COR-L47 (cell line): ENCODE measurements around the gene TM9SF2.
A peak's percentile ranks its signal among the peaks of the same experiment; 100 is the strongest.
"Not testable (repeated sequence)": the region's sequence is repeated elsewhere in the genome, so short reads cannot be mapped to it uniquely, and the experiment has no call there.

Experiments used
- DNase-seq: peaks from one replicate; lab custom pipeline; 2025; lab: John Stamatoyannopoulos, UW

The TM9SF2 gene

GRCh38 chr13:99501184-99501847 is at the start of gene TM9SF2:
Gene TM9SF2, plus strand, starts transcription at chr13:99501472. Its CDS starts 135 bp downstream, at chr13:99501607.
- DNase-seq: peak; percentile 95

- DNase-seq: no peak
These were observed 46.6 kb upstream of the TM9SF2 start for GRCh38 chr13:99454518-99455183.

- DNase-seq: no peak
These were observed 42.0 kb upstream of the TM9SF2 start for GRCh38 chr13:99459099-99459850.

- not testable (repeated sequence) for DNase-seq
These were observed 40.5 kb upstream of the TM9SF2 start for GRCh38 chr13:99460802-99461201.

- no peak for DNase-seq
These were observed 37.5 kb upstream of the TM9SF2 start for GRCh38 chr13:99463646-99464397.

GRCh38 chr13:99464441-99464949 is 36.8 kb upstream of the TM9SF2 start:
- DNase-seq: no peak

- peak; percentile 81 for DNase-seq
These were observed 35.8 kb upstream of the TM9SF2 start for GRCh38 chr13:99465454-99465853.

- DNase-seq: no peak
These were observed 33.5 kb upstream of the TM9SF2 start for GRCh38 chr13:99467764-99468163.

- no peak for DNase-seq
These were observed 32.2 kb upstream of the TM9SF2 start for GRCh38 chr13:99469041-99469440.

GRCh38 chr13:99470027-99470426 is 31.2 kb upstream of the TM9SF2 start:
- no peak for DNase-seq

- DNase-seq: no peak
These were observed 29.8 kb upstream of the TM9SF2 start for GRCh38 chr13:99471221-99472121.

- no peak for DNase-seq
These were observed 29.2 kb upstream of the TM9SF2 start for GRCh38 chr13:99472122-99472440.

GRCh38 chr13:99473515-99473914 is 27.8 kb upstream of the TM9SF2 start:
- no peak for DNase-seq

GRCh38 chr13:99476648-99477047 is 24.6 kb upstream of the TM9SF2 start:
- DNase-seq: no peak

GRCh38 chr13:99477493-99477892 is 23.8 kb upstream of the TM9SF2 start:
- DNase-seq: no peak

- DNase-seq: no peak
These were observed 19.9 kb upstream of the TM9SF2 start for GRCh38 chr13:99481366-99481765.

- no peak for DNase-seq
These were observed 16.8 kb upstream of the TM9SF2 start for GRCh38 chr13:99484473-99484872.

- no peak for DNase-seq
These were observed 14.3 kb upstream of the TM9SF2 start for GRCh38 chr13:99486996-99487395.

- DNase-seq: no peak
These were observed 12.2 kb upstream of the TM9SF2 start for GRCh38 chr13:99489028-99489427.

- not testable (repeated sequence) for DNase-seq
These were observed 9.5 kb upstream of the TM9SF2 start for GRCh38 chr13:99491750-99492149.
